ENCODE results near the gene KRT38.
"Not testable (repeated sequence)": the region's sequence is repeated elsewhere in the genome, so short reads cannot be mapped to it uniquely, and the experiment has no call there.

The KRT38 gene

GRCh38 chr17:41462705-41463104, 21.9 kb upstream of the KRT38 start:
- no peak for DNase-seq (ENCODE audit: low spot score)

GRCh38 chr17:41457676-41458075, 16.9 kb upstream of the KRT38 start:
- no peak for DNase-seq (ENCODE audit: low spot score)

- no peak for DNase-seq (ENCODE audit: low spot score)
Observed at GRCh38 chr17:41456204-41456603, 15.4 kb upstream of the KRT38 start.

- DNase-seq (ENCODE audit: low spot score): no peak
Observed at GRCh38 chr17:41455236-41455635, 14.5 kb upstream of the KRT38 start.

- no peak for DNase-seq (ENCODE audit: low spot score)
Observed at GRCh38 chr17:41453066-41453465, 12.3 kb upstream of the KRT38 start.

GRCh38 chr17:41452281-41452680, 11.5 kb upstream of the KRT38 start:
- no peak for DNase-seq (ENCODE audit: low spot score)

- no peak for DNase-seq (ENCODE audit: low spot score)
Observed at GRCh38 chr17:41451154-41451728, 10.5 kb upstream of the KRT38 start.

GRCh38 chr17:41449008-41449407, 8.2 kb upstream of the KRT38 start:
- no peak for DNase-seq (ENCODE audit: low spot score)

- no peak for DNase-seq (ENCODE audit: low spot score)
Observed at GRCh38 chr17:41448506-41448905, 7.7 kb upstream of the KRT38 start.

GRCh38 chr17:41446806-41447205, 6.0 kb upstream of the KRT38 start:
- DNase-seq (ENCODE audit: low spot score): no peak

GRCh38 chr17:41444640-41445039, 3.9 kb upstream of the KRT38 start:
- DNase-seq (ENCODE audit: low spot score): no peak

- no peak for DNase-seq (ENCODE audit: low spot score)
Observed at GRCh38 chr17:41444186-41444585, 3.4 kb upstream of the KRT38 start.

- no peak for DNase-seq (ENCODE audit: low spot score)
Observed at GRCh38 chr17:41442739-41443138, 2.0 kb upstream of the KRT38 start.

- DNase-seq (ENCODE audit: low spot score): no peak
Observed at GRCh38 chr17:41439375-41439774, 1.4 kb downstream of the KRT38 start.

- no peak for DNase-seq (ENCODE audit: low spot score)
Observed at GRCh38 chr17:41437769-41438168, 3.0 kb downstream of the KRT38 start.

GRCh38 chr17:41437254-41437653, 3.5 kb downstream of the KRT38 start:
- no peak for DNase-seq (ENCODE audit: low spot score)

- DNase-seq (ENCODE audit: low spot score): no peak
Observed at GRCh38 chr17:41434415-41434814, 6.4 kb downstream of the KRT38 start.

GRCh38 chr17:41434005-41434404, 6.8 kb downstream of the KRT38 start:
- DNase-seq (ENCODE audit: low spot score): no peak

GRCh38 chr17:41433586-41433985, 7.2 kb downstream of the KRT38 start:
- DNase-seq (ENCODE audit: low spot score): no peak

- DNase-seq (ENCODE audit: low spot score): not testable (repeated sequence)
Observed at GRCh38 chr17:41430376-41430775, 10.4 kb downstream of the KRT38 start.

GRCh38 chr17:41429667-41430066, 11.1 kb downstream of the KRT38 start:
- DNase-seq (ENCODE audit: low spot score): no peak

- DNase-seq (ENCODE audit: low spot score): no peak
Observed at GRCh38 chr17:41428591-41429291, 12.0 kb downstream of the KRT38 start.

- no peak for DNase-seq (ENCODE audit: low spot score)
Observed at GRCh38 chr17:41424111-41424635, 16.6 kb downstream of the KRT38 start, which contains the start of gene KRT37. Gene KRT37, minus strand, starts transcription at chr17:41424585. Its CDS starts 62 bp downstream, at chr17:41424523.

- not testable (repeated sequence) for DNase-seq (ENCODE audit: low spot score)
Observed at GRCh38 chr17:41422586-41422985, 18.2 kb downstream of the KRT38 start.

All from AG08396 (cell line).